Astrocyte (in vitro differentiated cells and primary cell): ENCODE results near the gene TUFT1. TPM values are rescaled to one million over a fixed set of nuclear protein-coding genes. Genes with fewer than 3 reads are reported as not detected.
A peak's percentile ranks its signal among the peaks of the same experiment; 100 is the strongest.
"Not testable (repeated sequence)": the region's sequence is repeated elsewhere in the genome, so short reads cannot be mapped to it uniquely, and the experiment has no call there.

Experiments used
- DNase-seq: peaks from one replicate; pipeline ENCODE4 v3.0.0-alpha.2; 2010; ENCODE audit warnings: low read depth
- FAIRE-seq: peaks from 2 replicates; lab custom pipeline; 2011; peaks lifted over from hg19 to GRCh38; lab: Jason Lieb, UNC
- H2AFZ ChIP-seq: 2 replicates; pipeline ENCODE4 v1.6.0; 2012; ENCODE audit warnings: low read depth, low read length, inconsistent platforms
- H3K27ac ChIP-seq: 2 replicates; pipeline ENCODE4 v1.5.1; 2011; ENCODE audit warnings: low read depth, low read length, inconsistent platforms
- H3K27me3 ChIP-seq: 2 replicates; pipeline ENCODE4 v1.6.0; 2011; ENCODE audit warnings: low read length, inconsistent platforms; ENCODE audit not compliant: insufficient read depth
- H3K36me3 ChIP-seq: 2 replicates; pipeline ENCODE4 v1.5.1; 2011; ENCODE audit warnings: low read length, inconsistent platforms; ENCODE audit not compliant: insufficient read depth
- H3K4me1 ChIP-seq: 2 replicates; pipeline ENCODE4 v1.5.1; 2011; ENCODE audit warnings: low read length, inconsistent platforms; ENCODE audit not compliant: insufficient read depth
- H3K4me2 ChIP-seq: 2 replicates; pipeline ENCODE4 v1.6.0; 2012; ENCODE audit warnings: low read length, inconsistent platforms
- H3K4me3 ChIP-seq: 2 replicates; pipeline ENCODE4 v1.5.1; 2011; ENCODE audit warnings: low read depth, mild to moderate bottlenecking, low read length, inconsistent platforms; ENCODE audit not compliant: insufficient read depth
- H3K79me2 ChIP-seq: 2 replicates; pipeline ENCODE4 v1.6.0; 2012; ENCODE audit warnings: mild to moderate bottlenecking, low read length, inconsistent platforms; ENCODE audit not compliant: insufficient read depth
- H3K9ac ChIP-seq: 2 replicates; pipeline ENCODE4 v1.6.0; 2012; ENCODE audit warnings: mild to moderate bottlenecking, low read length, inconsistent platforms
- H3K9me3 ChIP-seq: 2 replicates; pipeline ENCODE4 v1.5.1; 2012; ENCODE audit warnings: low read depth, mild to moderate bottlenecking, low read length, inconsistent platforms; ENCODE audit not compliant: insufficient read depth
- H4K20me1 ChIP-seq: 2 replicates; pipeline ENCODE4 v1.6.0; 2012; ENCODE audit warnings: low read length, inconsistent platforms; ENCODE audit not compliant: insufficient read depth
- H3K27ac Mint-ChIP-seq: one replicate; pipeline ENCODE4 v1.8.0; 2021; ENCODE audit warnings: mild to moderate bottlenecking, mixed read lengths; ENCODE audit not compliant: unreplicated experiment
- H3K27me3 Mint-ChIP-seq: one replicate; pipeline ENCODE4 v1.8.0; 2021; ENCODE audit warnings: low read depth, mixed read lengths; ENCODE audit not compliant: unreplicated experiment
- H3K36me3 Mint-ChIP-seq: one replicate; pipeline ENCODE4 v1.8.0; 2021; ENCODE audit warnings: low read depth, mixed read lengths; ENCODE audit not compliant: unreplicated experiment
- H3K4me1 Mint-ChIP-seq: one replicate; pipeline ENCODE4 v1.8.0; 2021; ENCODE audit warnings: low read depth, mixed read lengths; ENCODE audit not compliant: unreplicated experiment
- H3K4me3 Mint-ChIP-seq: one replicate; pipeline ENCODE4 v1.8.0; 2021; ENCODE audit warnings: mild to moderate bottlenecking, moderate library complexity, mixed read lengths; ENCODE audit not compliant: unreplicated experiment
- H3K9me3 Mint-ChIP-seq: one replicate; pipeline ENCODE4 v1.8.0; 2021; ENCODE audit warnings: mild to moderate bottlenecking, mixed read lengths; ENCODE audit not compliant: unreplicated experiment
- CTCF ChIP-seq: IDR thresholded peaks from 2 replicates; pipeline ENCODE4 v1.5.1; 2011; ENCODE audit warnings: low read depth, mild to moderate bottlenecking, inconsistent platforms, low read length, moderate library complexity; ENCODE audit not compliant: insufficient read depth
- EZH2 ChIP-seq: IDR thresholded peaks from 2 replicates; pipeline ENCODE4 v1.6.1; 2012; ENCODE audit warnings: mild to moderate bottlenecking, low read length, inconsistent platforms; ENCODE audit not compliant: insufficient read depth
- total RNA-seq: library from RNA; stranded (reverse); gene quantifications from 2 replicates; pipeline ENCODE4 v1.2.1, GENCODE V29; 2021

TUFT1 gene
- total RNA-seq, 1 donor from 2014 or later, result 90.6 TPM

- H3K27me3 Mint-ChIP-seq, result no peaks in the 10 kb centered on the region
- no peak overlapping the region for H3K4me3 ChIP-seq
Observed at GRCh38 chr1:151594143-151594625, 54.1 kb downstream of the TUFT1 start.

GRCh38 chr1:151596166-151596953 is 56.3 kb downstream of the TUFT1 start:
- Histone ChIP-seq H3K27me3 (no peaks in the 10 kb centered on the region), H3K27ac (no peak overlapping the region), H3K79me2 (no peaks in the 10 kb centered on the region), H3K36me3 (no peaks in the 10 kb centered on the region), H3K4me1 (peaks cover 3% of the 10 kb centered on the region), H3K4me2 (no peak overlapping the region), H4K20me1 (no peaks in the 10 kb centered on the region), H3K9me3 (no peaks in the 10 kb centered on the region), H3K9ac (no peak overlapping the region), H2AFZ (no peak overlapping the region), H3K4me3 (no peak overlapping the region)
- DNase-seq (peak; percentile 65), FAIRE-seq (no peak)
- no peaks in the 10 kb centered on the region for H3K27me3 Mint-ChIP-seq
- H3K4me1 Mint-ChIP-seq, result peaks cover 12% of the 10 kb centered on the region
- peak overlapping the region; percentile 16 for H3K27ac Mint-ChIP-seq
- no peaks in the 10 kb centered on the region for H3K36me3 Mint-ChIP-seq
- H3K9me3 Mint-ChIP-seq, result no peaks in the 10 kb centered on the region
- no peak overlapping the region for H3K4me3 Mint-ChIP-seq
- no peak for TF ChIP-seq EZH2
- TF ChIP-seq CTCF, result no peak

More at GRCh38 chr1:151594143-151594625, 54.1 kb downstream of the TUFT1 start:
- TF ChIP-seq EZH2, result no peak
- peak; percentile 80 for TF ChIP-seq CTCF
- peaks cover 12% of the 10 kb centered on the region for H3K4me1 Mint-ChIP-seq
- Histone ChIP-seq H3K27ac (no peak overlapping the region), H2AFZ (no peak overlapping the region), H3K79me2 (no peaks in the 10 kb centered on the region), H3K4me2 (peak overlapping the region; percentile 70), H3K4me1 (peaks cover 3% of the 10 kb centered on the region), H4K20me1 (no peaks in the 10 kb centered on the region), H3K9ac (no peak overlapping the region), H3K27me3 (no peaks in the 10 kb centered on the region), H3K9me3 (no peaks in the 10 kb centered on the region), H3K36me3 (no peaks in the 10 kb centered on the region)
- H3K4me3 Mint-ChIP-seq, result no peak overlapping the region
- peaks cover 8% of the 10 kb centered on the region for H3K9me3 Mint-ChIP-seq
- peak overlapping the region; percentile 20 for H3K27ac Mint-ChIP-seq
- FAIRE-seq (no peak), DNase-seq (no peak)
- H3K36me3 Mint-ChIP-seq, result no peaks in the 10 kb centered on the region

- not testable (repeated sequence) for H3K27me3 ChIP-seq, H3K36me3 Mint-ChIP-seq, H3K4me3 ChIP-seq, H3K4me2 ChIP-seq, H3K27ac ChIP-seq, H3K9ac ChIP-seq, H3K4me3 Mint-ChIP-seq, H3K27me3 Mint-ChIP-seq, H3K79me2 ChIP-seq, H3K36me3 ChIP-seq, H3K4me1 ChIP-seq, DNase-seq, H4K20me1 ChIP-seq, H3K9me3 ChIP-seq, H2AFZ ChIP-seq, H3K9me3 Mint-ChIP-seq, H3K27ac Mint-ChIP-seq, H3K4me1 Mint-ChIP-seq, FAIRE-seq
Observed at GRCh38 chr1:151602550-151602949, 62.4 kb downstream of the TUFT1 start.
